MM.1S (cell line): ENCODE measurements around the gene TMC1.

Experiments
- DNase-seq: peaks from one replicate; pipeline ENCODE4 v3.0.0-alpha.2; 2015
- H2AFZ ChIP-seq: fragments of 300-600 bp; sonication (generic); 2 replicates; pipeline ENCODE4 v1.6.0; 2016; ENCODE audit warnings: antibody characterized with exemption, low read length
- H3F3A ChIP-seq: fragments of 300-600 bp; sonication (generic); 2 replicates; pipeline ENCODE4 v1.6.1; 2016; ENCODE audit warnings: mild to moderate bottlenecking, antibody characterized with exemption, low read length, moderate library complexity, mixed read lengths; ENCODE audit not compliant: insufficient read depth
- H3K27ac ChIP-seq: fragments of 300-600 bp; sonication (generic); 2 replicates; pipeline ENCODE4 v1.5.1; 2016; ENCODE audit warnings: mild to moderate bottlenecking, low read length
- H3K27me3 ChIP-seq: fragments of 300-600 bp; sonication (generic); replicated peaks from 2 replicates; pipeline ENCODE4 v1.6.0; 2016; ENCODE audit warnings: low read length; ENCODE audit not compliant: insufficient read depth
- H3K36me3 ChIP-seq: fragments of 300-600 bp; sonication (generic); replicated peaks from 2 replicates; pipeline ENCODE4 v1.6.1; 2016; ENCODE audit warnings: mild to moderate bottlenecking, low read length, mixed read lengths; ENCODE audit not compliant: insufficient read depth
- H3K4me1 ChIP-seq: fragments of 300-600 bp; sonication (generic); 2 replicates; pipeline ENCODE4 v1.6.1; 2016; ENCODE audit warnings: low read length, mixed read lengths
- H3K4me2 ChIP-seq: fragments of 300-600 bp; sonication (generic); 2 replicates; pipeline ENCODE4 v1.6.0; 2016; ENCODE audit warnings: low read depth, low read length
- H3K4me3 ChIP-seq: fragments of 300-600 bp; sonication (generic); 2 replicates; pipeline ENCODE4 v1.5.1; 2016; ENCODE audit warnings: low read length, mixed read lengths
- H3K79me2 ChIP-seq: fragments of 300-600 bp; sonication (generic); 2 replicates; pipeline ENCODE4 v1.6.1; 2016; ENCODE audit warnings: mixed run types, low read length, mixed read lengths
- H3K9ac ChIP-seq: fragments of 300-600 bp; sonication (generic); 2 replicates; pipeline ENCODE4 v1.6.1; 2016; ENCODE audit warnings: low read length, mixed read lengths
- H3K9me2 ChIP-seq: fragments of 300-600 bp; sonication (generic); replicated peaks from 2 replicates; pipeline ENCODE4 v1.6.1; 2016; ENCODE audit warnings: mild to moderate bottlenecking, low read length, mixed read lengths; ENCODE audit not compliant: insufficient read depth
- H3K9me3 ChIP-seq: fragments of 300-600 bp; sonication (generic); replicated peaks from 2 replicates; pipeline ENCODE4 v1.6.1; 2016; ENCODE audit warnings: mild to moderate bottlenecking, low read length, mixed read lengths; ENCODE audit not compliant: insufficient read depth
- H4K20me1 ChIP-seq: fragments of 300-600 bp; sonication (generic); 2 replicates; pipeline ENCODE4 v1.6.1; 2016; ENCODE audit warnings: mild to moderate bottlenecking, low read length, moderate library complexity, mixed read lengths; ENCODE audit not compliant: insufficient read depth
- EZH2 ChIP-seq: fragments of 300-600 bp; sonication (generic); optimal IDR thresholded peaks from 2 replicates; pipeline ENCODE3; 2017; ENCODE audit warnings: low read depth, mild to moderate bottlenecking, antibody characterized with exemption, low read length, mixed read lengths
- EZH2phosphoT487 ChIP-seq: fragments of 300-600 bp; sonication (generic); IDR thresholded peaks from 2 replicates; pipeline ENCODE4 v1.6.1; 2018; ENCODE audit warnings: antibody characterized with exemption, low read length
- TF ChIP-seq, protein P1 (sequence below): fragments of 300-600 bp; sonication (generic); IDR thresholded peaks from 2 replicates; pipeline ENCODE4 v1.5.1; 2016; ENCODE audit warnings: antibody characterized with exemption, low read length, mixed read lengths

Gene TMC1

DNA sequence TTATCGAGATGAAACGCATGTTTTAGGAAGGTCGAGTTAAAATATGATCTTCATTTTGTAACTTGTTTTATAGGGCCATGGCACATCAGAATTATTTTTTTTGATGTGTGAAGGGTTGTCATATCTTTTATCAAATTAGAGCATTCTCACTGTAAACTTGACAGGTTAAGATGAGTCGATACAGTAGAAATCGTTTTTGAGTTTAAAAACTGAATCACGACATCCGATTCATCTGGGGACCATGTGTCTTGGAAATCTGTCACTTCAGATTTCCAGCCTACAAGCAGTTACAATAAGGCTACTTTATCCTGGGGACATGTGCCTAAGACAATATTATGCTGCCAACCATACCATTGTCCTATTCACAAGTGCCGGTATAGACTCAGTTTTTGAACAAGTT lies 295.3 kb downstream of the TMC1 start:
- Histone ChIP-seq H2AFZ (no peak overlapping the region), H3K27me3 (no peaks in the 10 kb centered on the region), H3K9ac (no peak overlapping the region), H3K4me2 (no peak overlapping the region), H3K4me3 (no peak overlapping the region), H3K27ac (no peak overlapping the region), H4K20me1 (no peaks in the 10 kb centered on the region), H3K4me1 (no peaks in the 10 kb centered on the region), H3K9me3 (no peaks in the 10 kb centered on the region), H3K36me3 (no peaks in the 10 kb centered on the region), H3F3A (no peaks in the 10 kb centered on the region), H3K79me2 (no peaks in the 10 kb centered on the region), H3K9me2 (no peaks in the 10 kb centered on the region)
- no peak for DNase-seq
- TF ChIP-seq, protein P1, sequence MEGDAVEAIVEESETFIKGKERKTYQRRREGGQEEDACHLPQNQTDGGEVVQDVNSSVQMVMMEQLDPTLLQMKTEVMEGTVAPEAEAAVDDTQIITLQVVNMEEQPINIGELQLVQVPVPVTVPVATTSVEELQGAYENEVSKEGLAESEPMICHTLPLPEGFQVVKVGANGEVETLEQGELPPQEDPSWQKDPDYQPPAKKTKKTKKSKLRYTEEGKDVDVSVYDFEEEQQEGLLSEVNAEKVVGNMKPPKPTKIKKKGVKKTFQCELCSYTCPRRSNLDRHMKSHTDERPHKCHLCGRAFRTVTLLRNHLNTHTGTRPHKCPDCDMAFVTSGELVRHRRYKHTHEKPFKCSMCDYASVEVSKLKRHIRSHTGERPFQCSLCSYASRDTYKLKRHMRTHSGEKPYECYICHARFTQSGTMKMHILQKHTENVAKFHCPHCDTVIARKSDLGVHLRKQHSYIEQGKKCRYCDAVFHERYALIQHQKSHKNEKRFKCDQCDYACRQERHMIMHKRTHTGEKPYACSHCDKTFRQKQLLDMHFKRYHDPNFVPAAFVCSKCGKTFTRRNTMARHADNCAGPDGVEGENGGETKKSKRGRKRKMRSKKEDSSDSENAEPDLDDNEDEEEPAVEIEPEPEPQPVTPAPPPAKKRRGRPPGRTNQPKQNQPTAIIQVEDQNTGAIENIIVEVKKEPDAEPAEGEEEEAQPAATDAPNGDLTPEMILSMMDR: no peak
- TF ChIP-seq EZH2phosphoT487 (no peak), EZH2 (no peak)

DNA sequence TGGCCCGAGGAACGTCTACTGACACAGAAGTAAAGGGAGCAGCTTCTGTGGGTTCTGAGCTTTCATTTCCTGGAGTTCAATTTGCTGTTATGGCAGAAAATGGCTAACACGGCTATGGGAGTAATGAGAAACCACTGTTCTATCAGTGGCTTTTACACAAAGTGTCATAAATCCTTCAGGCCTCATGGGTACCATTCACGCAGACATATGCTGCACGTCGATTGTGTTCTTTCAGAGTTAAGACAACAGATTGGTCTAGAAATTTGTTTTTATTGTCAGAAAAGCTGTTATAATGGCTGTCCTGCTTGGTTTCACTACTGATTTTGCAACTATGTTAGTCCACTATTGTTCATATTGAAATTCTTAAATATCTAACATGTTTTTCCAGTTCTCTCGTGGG lies 296.0 kb downstream of the TMC1 start:
- H3K27ac ChIP-seq: no peak overlapping the region
- no peaks in the 10 kb centered on the region for H3K36me3 ChIP-seq
- H3K4me2 ChIP-seq: no peak overlapping the region
- no peak overlapping the region for H2AFZ ChIP-seq
- H3K4me1 ChIP-seq: no peaks in the 10 kb centered on the region
- H3K4me3 ChIP-seq: no peak overlapping the region
- no peaks in the 10 kb centered on the region for H3K9me3 ChIP-seq
- no peak overlapping the region for H3K9ac ChIP-seq
- H3K9me2 ChIP-seq: no peaks in the 10 kb centered on the region
- TF ChIP-seq, protein P1: no peak
- no peak for TF ChIP-seq EZH2
- no peak for TF ChIP-seq EZH2phosphoT487
- DNase-seq: no peak
- no peaks in the 10 kb centered on the region for H3K27me3 ChIP-seq
- no peaks in the 10 kb centered on the region for H4K20me1 ChIP-seq
- no peaks in the 10 kb centered on the region for H3F3A ChIP-seq
- no peaks in the 10 kb centered on the region for H3K79me2 ChIP-seq

DNA sequence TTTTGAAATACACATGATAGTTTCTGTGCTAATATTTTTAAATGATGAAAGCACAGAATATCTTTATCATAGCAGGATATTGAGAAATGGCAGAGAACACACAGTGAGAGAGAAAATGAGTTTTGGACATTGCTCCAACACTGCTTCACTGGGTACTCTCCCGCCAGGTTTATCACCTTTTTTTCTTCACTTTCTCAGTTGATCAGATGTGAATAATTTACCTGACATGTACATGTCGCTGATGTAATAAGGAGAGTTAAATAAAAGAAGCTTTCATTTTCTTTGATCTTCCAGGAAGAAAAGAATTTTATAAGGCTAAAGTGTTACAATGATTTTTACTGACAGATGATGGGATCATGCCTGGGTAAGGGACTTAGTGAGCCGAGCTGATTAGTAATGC lies 297.0 kb downstream of the TMC1 start:
- Histone ChIP-seq H3K27ac (no peak overlapping the region), H3K4me3 (no peak overlapping the region), H3K9ac (no peak overlapping the region), H3K79me2 (no peaks in the 10 kb centered on the region), H3K36me3 (no peaks in the 10 kb centered on the region), H3K4me2 (no peak overlapping the region), H3K4me1 (no peaks in the 10 kb centered on the region), H3K9me2 (no peaks in the 10 kb centered on the region), H3K27me3 (no peaks in the 10 kb centered on the region), H2AFZ (no peak overlapping the region), H3F3A (no peaks in the 10 kb centered on the region), H4K20me1 (no peaks in the 10 kb centered on the region), H3K9me3 (no peaks in the 10 kb centered on the region)
- DNase-seq: no peak
- no peak for TF ChIP-seq EZH2
- TF ChIP-seq EZH2phosphoT487: no peak
- TF ChIP-seq, protein P1: no peak
